Prostate gland (tissue), 2 donors: Measurements from ENCODE around the gene GPR173. TPM values are rescaled to one million over a fixed set of nuclear protein-coding genes. Genes with fewer than 3 reads are reported as not detected.

Experiments
- DNase-seq: peaks from one replicate; pipeline ENCODE4 v3.0.0-alpha.2; 2019; ENCODE audit warnings: low spot score
- H3K27ac ChIP-seq, 2 donors: fragments of 200-600 bp; sonication (generic); 2 replicates each; pipeline ENCODE4 v1.5.1; 2017 to 2019
- H3K27me3 ChIP-seq: fragments of 200-600 bp; sonication (generic); replicated peaks from 2 replicates; pipeline ENCODE4 v1.5.1; 2019; ENCODE audit not compliant: insufficient read depth
- H3K36me3 ChIP-seq, 2 donors: fragments of 200-600 bp; sonication (generic); 1 replicate in 1 of 2; 2 replicates in 1 of 2; pipeline versions ENCODE4 v1.5.1 to v1.8.1; 2017 to 2019
- H3K4me1 ChIP-seq: fragments of 200-600 bp; sonication (generic); replicated peaks from 2 replicates; pipeline ENCODE4 v1.5.1; 2019
- H3K4me3 ChIP-seq, 2 donors: fragments of 200-600 bp; sonication (generic); 2 replicates each; pipeline ENCODE4 v1.5.1; 2017 to 2019
- H3K9me3 ChIP-seq: fragments of 200-600 bp; sonication (generic); 2 replicates; pipeline ENCODE4 v1.5.1; 2017
- POLR2A ChIP-seq: fragments of 450-650 bp; IDR thresholded peaks from one replicate; pipeline ENCODE4 v1.6.1; 2016; ENCODE audit warnings: antibody characterized with exemption, mild to moderate bottlenecking
- POLR2AphosphoS5 ChIP-seq: sonication (generic); formaldehyde crosslinking; IDR thresholded peaks from one replicate; pipeline ENCODE4 v1.6.1; 2017; ENCODE audit warnings: antibody characterized with exemption
- WGBS: methylation state at CpG from one replicate; pipeline ENCODE4 v1.1.5; 2018; 5-methylcytosine and 5-hydroxymethylcytosine counted together
- intact Hi-C: fragments of 100-400 bp; cut with DNase I; formaldehyde crosslinking; loops from one replicate; pipeline ENCODE4 v1.14.2; 2022
- total RNA-seq, 2 donors: library from RNA; depleted of rRNA; stranded (reverse); fragments of >200 nt; gene quantifications; one replicate each; pipeline ENCODE4 v1.1.0, GENCODE V29; 2016
- TF ChIP-seq, protein P1 (sequence below), 4 experiments: fragments of 200-600 bp in 2 of 4; fragments of 450-650 bp in 2 of 4; sonication (generic) in 2 of 4; IDR thresholded peaks; 1 replicate in 3 of 4; 2 replicates in 1 of 4; pipeline ENCODE4 v1.5.1; 2016 to 2019; ENCODE audit warnings: antibody characterized with exemption in 4 of 4, mild to moderate bottlenecking in 2 of 4, moderate library complexity in 2 of 4

The GPR173 gene
- total RNA-seq, 2 donors from 2014 or later = 1.9 to 3.6 TPM

GRCh38 chrX:53004038-53004437 lies 44.6 kb upstream of the GPR173 start:
- no peaks in the 10 kb centered on the region for H3K9me3 ChIP-seq
- WGBS = 85% methylated on average over 4 of the region's 4 CpGs
- no peak overlapping the region for H3K27ac ChIP-seq
- H3K4me1 ChIP-seq = no peaks in the 10 kb centered on the region
- TF ChIP-seq POLR2AphosphoS5 (no peak), POLR2A (no peak)
- TF ChIP-seq, protein P1, sequence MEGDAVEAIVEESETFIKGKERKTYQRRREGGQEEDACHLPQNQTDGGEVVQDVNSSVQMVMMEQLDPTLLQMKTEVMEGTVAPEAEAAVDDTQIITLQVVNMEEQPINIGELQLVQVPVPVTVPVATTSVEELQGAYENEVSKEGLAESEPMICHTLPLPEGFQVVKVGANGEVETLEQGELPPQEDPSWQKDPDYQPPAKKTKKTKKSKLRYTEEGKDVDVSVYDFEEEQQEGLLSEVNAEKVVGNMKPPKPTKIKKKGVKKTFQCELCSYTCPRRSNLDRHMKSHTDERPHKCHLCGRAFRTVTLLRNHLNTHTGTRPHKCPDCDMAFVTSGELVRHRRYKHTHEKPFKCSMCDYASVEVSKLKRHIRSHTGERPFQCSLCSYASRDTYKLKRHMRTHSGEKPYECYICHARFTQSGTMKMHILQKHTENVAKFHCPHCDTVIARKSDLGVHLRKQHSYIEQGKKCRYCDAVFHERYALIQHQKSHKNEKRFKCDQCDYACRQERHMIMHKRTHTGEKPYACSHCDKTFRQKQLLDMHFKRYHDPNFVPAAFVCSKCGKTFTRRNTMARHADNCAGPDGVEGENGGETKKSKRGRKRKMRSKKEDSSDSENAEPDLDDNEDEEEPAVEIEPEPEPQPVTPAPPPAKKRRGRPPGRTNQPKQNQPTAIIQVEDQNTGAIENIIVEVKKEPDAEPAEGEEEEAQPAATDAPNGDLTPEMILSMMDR (IDR thresholded peaks at IDR 0.05) = no peak
- DNase-seq = no peak
- no peak overlapping the region for H3K4me3 ChIP-seq
- intact Hi-C loops = no loop called here
- no peaks in the 10 kb centered on the region for H3K36me3 ChIP-seq
- no peaks in the 10 kb centered on the region for H3K27me3 ChIP-seq

GRCh38 chrX:53004811-53005210 lies 43.8 kb upstream of the GPR173 start:
- H3K27me3 ChIP-seq = no peaks in the 10 kb centered on the region
- no peak for DNase-seq
- no peaks in the 10 kb centered on the region for H3K36me3 ChIP-seq
- no peaks in the 10 kb centered on the region for H3K4me1 ChIP-seq
- intact Hi-C loops = no loop called here
- no peaks in the 10 kb centered on the region for H3K9me3 ChIP-seq
- TF ChIP-seq POLR2A (no peak), POLR2AphosphoS5 (no peak)
- TF ChIP-seq, protein P1 (IDR thresholded peaks at IDR 0.05) = no peak
- no peak overlapping the region for H3K27ac ChIP-seq
- WGBS = 8% methylated on average over 4 of the region's 4 CpGs
- no peak overlapping the region for H3K4me3 ChIP-seq

GRCh38 chrX:53005327-53005726 lies 43.3 kb upstream of the GPR173 start:
- H3K36me3 ChIP-seq = no peaks in the 10 kb centered on the region
- no peak overlapping the region for H3K4me3 ChIP-seq
- intact Hi-C loops = no loop called here
- H3K27ac ChIP-seq = no peak overlapping the region
- DNase-seq = no peak
- H3K27me3 ChIP-seq = no peaks in the 10 kb centered on the region
- TF ChIP-seq POLR2A = no peak
- TF ChIP-seq POLR2AphosphoS5 = no peak
- TF ChIP-seq, protein P1 (IDR thresholded peaks at IDR 0.05) = no peak
- WGBS = 57% methylated on average over 2 of the region's 3 CpGs
- H3K4me1 ChIP-seq = no peaks in the 10 kb centered on the region
- no peaks in the 10 kb centered on the region for H3K9me3 ChIP-seq

DNA sequence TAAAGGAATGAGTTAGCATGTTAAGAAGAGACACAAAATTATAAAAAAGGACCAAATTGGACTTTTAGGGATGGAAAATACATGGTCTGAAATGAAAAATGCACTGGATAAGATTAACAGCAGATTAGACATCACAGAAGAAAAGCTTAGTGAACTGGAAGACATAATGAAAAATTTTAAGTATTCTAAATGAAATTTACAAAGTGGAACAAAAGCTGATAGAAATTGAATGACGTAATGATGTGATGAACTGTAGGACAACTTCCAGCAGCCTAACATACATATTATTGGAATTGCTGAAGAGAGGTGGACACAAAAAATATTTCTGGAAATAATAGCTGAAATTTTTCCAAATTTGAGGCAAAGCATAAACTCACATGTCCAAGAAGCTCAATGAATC lies 39.6 kb upstream of the GPR173 start:
- TF ChIP-seq POLR2AphosphoS5 (no peak), POLR2A (no peak)
- TF ChIP-seq, protein P1 (IDR thresholded peaks at IDR 0.05) = no peak
- H3K27me3 ChIP-seq = no peaks in the 10 kb centered on the region
- H3K4me3 ChIP-seq = no peak overlapping the region
- no peaks in the 10 kb centered on the region for H3K4me1 ChIP-seq
- H3K27ac ChIP-seq = no peak overlapping the region
- intact Hi-C loops = no loop called here
- DNase-seq = no peak
- no peaks in the 10 kb centered on the region for H3K9me3 ChIP-seq
- H3K36me3 ChIP-seq = no peaks in the 10 kb centered on the region
- WGBS = 91% methylated on average over 1 of the region's 1 CpG

DNA sequence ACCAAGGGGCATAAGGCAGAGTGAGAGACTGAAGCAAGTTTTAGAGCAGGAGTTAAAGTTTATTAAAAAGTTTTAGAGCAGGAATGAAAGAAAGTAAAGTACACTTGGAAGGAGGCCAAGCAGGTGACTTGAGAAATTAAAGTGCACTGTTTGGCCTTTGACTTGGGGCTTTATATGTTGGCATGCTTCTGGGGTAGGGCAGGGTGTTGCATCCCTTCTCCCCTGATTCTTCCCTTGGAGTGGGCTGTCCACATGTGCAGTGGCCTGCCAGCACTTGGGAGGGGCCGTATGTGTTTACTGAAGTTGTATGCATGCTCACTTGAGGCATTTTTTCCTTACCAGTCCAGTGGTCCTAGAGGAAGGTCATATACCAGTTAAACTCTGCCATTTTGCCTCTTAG lies 35.3 kb upstream of the GPR173 start:
- DNase-seq = no peak
- 86% methylated on average over 1 of the region's 1 CpG for WGBS

More for the DNA sequence above, 35.3 kb upstream of the GPR173 start:
- Histone ChIP-seq H3K27ac (no peak overlapping the region), H3K36me3 (no peaks in the 10 kb centered on the region), H3K27me3 (no peaks in the 10 kb centered on the region), H3K4me3 (no peak overlapping the region), H3K9me3 (no peaks in the 10 kb centered on the region), H3K4me1 (no peaks in the 10 kb centered on the region)
- TF ChIP-seq, protein P1 (IDR thresholded peaks at IDR 0.05) = no peak
- TF ChIP-seq POLR2AphosphoS5 (no peak), POLR2A (no peak)
- intact Hi-C loops = no loop called here
